ENCODE measurements around the gene C12orf57.

Gene C12orf57

GRCh38 chr12:6966351-6966750 lies 22.5 kb downstream of the C12orf57 start:
- H3K4me3 ChIP-seq (ENCODE audit: low read depth, low read length) = no peak overlapping the region
- TF ChIP-seq CTCF (IDR thresholded peaks at IDR 0.05; ENCODE audit: insufficient read depth, low read depth, low read length, missing control alignments) = no peak
- DNase-seq (ENCODE audit: low read depth) = peak; percentile 4

GRCh38 chr12:6967651-6968100 lies 23.9 kb downstream of the C12orf57 start:
- no peak for DNase-seq (ENCODE audit: low read depth)
- H3K4me3 ChIP-seq (ENCODE audit: low read depth, low read length) = no peak overlapping the region
- TF ChIP-seq CTCF (IDR thresholded peaks at IDR 0.05; ENCODE audit: insufficient read depth, low read depth, low read length, missing control alignments) = no peak

- DNase-seq (ENCODE audit: low read depth) = no peak
- peak overlapping the region; percentile 70 for H3K4me3 ChIP-seq (ENCODE audit: low read depth, low read length)
- no peak for TF ChIP-seq CTCF (IDR thresholded peaks at IDR 0.05; ENCODE audit: insufficient read depth, low read depth, low read length, missing control alignments)
Measured at GRCh38 chr12:6968426-6968825, 24.6 kb downstream of the C12orf57 start.

- peak; percentile 43 for DNase-seq (ENCODE audit: low read depth)
- TF ChIP-seq CTCF (IDR thresholded peaks at IDR 0.05; ENCODE audit: insufficient read depth, low read depth, low read length, missing control alignments) = no peak
- H3K4me3 ChIP-seq (ENCODE audit: low read depth, low read length) = peak overlapping the region; percentile 70
Measured at GRCh38 chr12:6970096-6970527, 26.3 kb downstream of the C12orf57 start.

- DNase-seq (ENCODE audit: low read depth) = no peak
- TF ChIP-seq CTCF (IDR thresholded peaks at IDR 0.05; ENCODE audit: insufficient read depth, low read depth, low read length, missing control alignments) = no peak
- no peak overlapping the region for H3K4me3 ChIP-seq (ENCODE audit: low read depth, low read length)
Measured at GRCh38 chr12:6974180-6974579, 30.4 kb downstream of the C12orf57 start.

GRCh38 chr12:6975297-6976032 lies 31.6 kb downstream of the C12orf57 start:
- no peak for TF ChIP-seq CTCF (IDR thresholded peaks at IDR 0.05; ENCODE audit: insufficient read depth, low read depth, low read length, missing control alignments)
- no peak overlapping the region for H3K4me3 ChIP-seq (ENCODE audit: low read depth, low read length)
- DNase-seq (ENCODE audit: low read depth) = peak; percentile 36

GRCh38 chr12:6977653-6978052 lies 33.8 kb downstream of the C12orf57 start:
- TF ChIP-seq CTCF (IDR thresholded peaks at IDR 0.05; ENCODE audit: insufficient read depth, low read depth, low read length, missing control alignments) = no peak
- DNase-seq (ENCODE audit: low read depth) = no peak
- no peak overlapping the region for H3K4me3 ChIP-seq (ENCODE audit: low read depth, low read length)
